Measurements from ENCODE around the gene LYPD3. TPM values are rescaled to one million over a fixed set of nuclear protein-coding genes. Genes with fewer than 3 reads are reported as not detected.
A peak's percentile ranks its signal among the peaks of the same experiment; 100 is the strongest.

LYPD3 gene
- polyA plus RNA-seq, 1 of the 3 experiments (the other 2 are of a cell fraction), result 4.2 TPM

GRCh38 chr19:43474487-43474886, 9.1 kb upstream of the LYPD3 start:
- TF ChIP-seq, protein P1, sequence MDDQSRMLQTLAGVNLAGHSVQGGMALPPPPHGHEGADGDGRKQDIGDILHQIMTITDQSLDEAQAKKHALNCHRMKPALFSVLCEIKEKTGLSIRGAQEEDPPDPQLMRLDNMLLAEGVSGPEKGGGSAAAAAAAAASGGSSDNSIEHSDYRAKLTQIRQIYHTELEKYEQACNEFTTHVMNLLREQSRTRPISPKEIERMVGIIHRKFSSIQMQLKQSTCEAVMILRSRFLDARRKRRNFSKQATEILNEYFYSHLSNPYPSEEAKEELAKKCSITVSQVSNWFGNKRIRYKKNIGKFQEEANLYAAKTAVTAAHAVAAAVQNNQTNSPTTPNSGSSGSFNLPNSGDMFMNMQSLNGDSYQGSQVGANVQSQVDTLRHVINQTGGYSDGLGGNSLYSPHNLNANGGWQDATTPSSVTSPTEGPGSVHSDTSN (IDR thresholded peaks at IDR 0.05), result no peak
- TF ChIP-seq, protein P2, sequence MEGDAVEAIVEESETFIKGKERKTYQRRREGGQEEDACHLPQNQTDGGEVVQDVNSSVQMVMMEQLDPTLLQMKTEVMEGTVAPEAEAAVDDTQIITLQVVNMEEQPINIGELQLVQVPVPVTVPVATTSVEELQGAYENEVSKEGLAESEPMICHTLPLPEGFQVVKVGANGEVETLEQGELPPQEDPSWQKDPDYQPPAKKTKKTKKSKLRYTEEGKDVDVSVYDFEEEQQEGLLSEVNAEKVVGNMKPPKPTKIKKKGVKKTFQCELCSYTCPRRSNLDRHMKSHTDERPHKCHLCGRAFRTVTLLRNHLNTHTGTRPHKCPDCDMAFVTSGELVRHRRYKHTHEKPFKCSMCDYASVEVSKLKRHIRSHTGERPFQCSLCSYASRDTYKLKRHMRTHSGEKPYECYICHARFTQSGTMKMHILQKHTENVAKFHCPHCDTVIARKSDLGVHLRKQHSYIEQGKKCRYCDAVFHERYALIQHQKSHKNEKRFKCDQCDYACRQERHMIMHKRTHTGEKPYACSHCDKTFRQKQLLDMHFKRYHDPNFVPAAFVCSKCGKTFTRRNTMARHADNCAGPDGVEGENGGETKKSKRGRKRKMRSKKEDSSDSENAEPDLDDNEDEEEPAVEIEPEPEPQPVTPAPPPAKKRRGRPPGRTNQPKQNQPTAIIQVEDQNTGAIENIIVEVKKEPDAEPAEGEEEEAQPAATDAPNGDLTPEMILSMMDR (IDR thresholded peaks at IDR 0.05), result no peak
- TF ChIP-seq ELF1 (IDR thresholded peaks at IDR 0.05) (no peak), SIN3A (IDR thresholded peaks at IDR 0.05; ENCODE audit: borderline replicate concordance, low read depth, low read length) (no peak), POLR2AphosphoS5 (IDR thresholded peaks at IDR 0.05; ENCODE audit: low read depth, low read length) (no peak), RXRA (IDR thresholded peaks at IDR 0.05; ENCODE audit: borderline replicate concordance, low read depth) (no peak), TCF12 (IDR thresholded peaks at IDR 0.05) (no peak), EP300 (IDR thresholded peaks at IDR 0.05; ENCODE audit: borderline replicate concordance in 1 of 2, low read depth in 1 of 2, low read length in 1 of 2) (no peak), RCOR1 (IDR thresholded peaks at IDR 0.05; ENCODE audit: low read length) (no peak), TEAD4 (IDR thresholded peaks at IDR 0.05; ENCODE audit: borderline replicate concordance, insufficient read depth) (no peak), MXI1 (IDR thresholded peaks at IDR 0.05; ENCODE audit: low read depth, low read length) (no peak), GABPA (IDR thresholded peaks at IDR 0.05; ENCODE audit: low read depth) (no peak), NRF1 (IDR thresholded peaks at IDR 0.05; ENCODE audit: low read depth, low read length) (no peak), MEF2A (IDR thresholded peaks at IDR 0.05; ENCODE audit: borderline replicate concordance, low read depth) (no peak), RFX5 (IDR thresholded peaks at IDR 0.05; ENCODE audit: low read length) (no peak)
- TF ChIP-seq, protein P3, sequence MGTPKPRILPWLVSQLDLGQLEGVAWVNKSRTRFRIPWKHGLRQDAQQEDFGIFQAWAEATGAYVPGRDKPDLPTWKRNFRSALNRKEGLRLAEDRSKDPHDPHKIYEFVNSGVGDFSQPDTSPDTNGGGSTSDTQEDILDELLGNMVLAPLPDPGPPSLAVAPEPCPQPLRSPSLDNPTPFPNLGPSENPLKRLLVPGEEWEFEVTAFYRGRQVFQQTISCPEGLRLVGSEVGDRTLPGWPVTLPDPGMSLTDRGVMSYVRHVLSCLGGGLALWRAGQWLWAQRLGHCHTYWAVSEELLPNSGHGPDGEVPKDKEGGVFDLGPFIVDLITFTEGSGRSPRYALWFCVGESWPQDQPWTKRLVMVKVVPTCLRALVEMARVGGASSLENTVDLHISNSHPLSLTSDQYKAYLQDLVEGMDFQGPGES (IDR thresholded peaks at IDR 0.05; ENCODE audit: low read depth, low read length), result no peak
- no peaks in the 10 kb centered on the region for H3K27me3 ChIP-seq (ENCODE audit: insufficient read depth)
- peak overlapping the region in 1 of 2 experiments; percentile 26; a peak in 1 of 4 replicates for H3K27ac ChIP-seq (ENCODE audit: low read depth in 2 of 2, low read length in 1 of 2)
- no peaks in the 10 kb centered on the region for H4K20me1 ChIP-seq (ENCODE audit: insufficient read depth)
- H2AFZ ChIP-seq (ENCODE audit: low read depth), result peak overlapping the region; percentile 58; the same call in 1 of the 2 replicates
- H3K4me2 ChIP-seq, result 0 out of 2 replicates have a peak overlapping the region, but pooled peaks have one; percentile 61
- ChIA-PET POLR2A (interaction anchor here (1.2 kb wide), 1 partner anchor 11 kb away, joined by 5 read pairs; no protein-coding TSS in a partner anchor), CTCF (interaction anchor here (1.4 to 3.0 kb wide), 4 partner anchors 10 to 45 kb away, joined by 3 to 16 read pairs (median 12); partner anchors contain the start of gene LYPD3)
- no peaks in the 10 kb centered on the region for H3K9me3 ChIP-seq
- H3K9me2 ChIP-seq, result no peaks in the 10 kb centered on the region
- 84% methylated on average over 4 of the region's 4 CpGs for WGBS (ENCODE audit: low lambda C conversion rate)
- peaks cover 3 to 5% of the 10 kb centered on the region in 2 experiments; a peak in 2 of 4 replicates for H3K4me1 ChIP-seq (ENCODE audit: control insufficient read depth in 1 of 2, insufficient read depth in 2 of 2, low read depth in 1 of 2, low read length in 1 of 2)
- H3K9ac ChIP-seq, result no peak overlapping the region
- peaks cover 7% of the 10 kb centered on the region for H3F3A ChIP-seq (replicated peaks; ENCODE audit: insufficient read depth)
- peak overlapping the region in 1 of 2 experiments; percentile 35; a peak in 1 of 4 replicates for H3K4me3 ChIP-seq (ENCODE audit: low read depth in 2 of 2, low read length in 1 of 2)
- DNase-seq, result no peak
- H3K79me2 ChIP-seq (ENCODE audit: insufficient read depth), result no peaks in the 10 kb centered on the region
- H3K36me3 ChIP-seq (replicated peaks in 1 of 2; ENCODE audit: control insufficient read depth in 1 of 2, insufficient read depth in 2 of 2, low read length in 1 of 2), result no peaks in the 10 kb centered on the region

Data from SK-N-SH (cell line).